Duodenal mucosa (tissue), 2 donors: Measurements from ENCODE around the gene SOX21.

Experiments
- H3K27ac ChIP-seq: one replicate; pipeline ENCODE4 v1.7.0; 2013; ENCODE audit warnings: low read depth, low read length
- H3K27me3 ChIP-seq, 2 donors: one replicate each; pipeline ENCODE4 v1.7.0; 2013; ENCODE audit warnings: low read length in 2 of 2, control low read depth in 1 of 2; ENCODE audit not compliant: insufficient read depth in 2 of 2, control insufficient read depth in 1 of 2
- H3K36me3 ChIP-seq, 2 donors: one replicate each; pipeline ENCODE4 v1.7.0; 2013; ENCODE audit warnings: low read length in 2 of 2, control low read depth in 1 of 2; ENCODE audit not compliant: insufficient read depth in 2 of 2, control insufficient read depth in 1 of 2
- H3K4me1 ChIP-seq, 2 donors: one replicate each; pipeline ENCODE4 v1.7.0; 2013; ENCODE audit warnings: low read length in 2 of 2, control low read depth in 1 of 2; ENCODE audit not compliant: insufficient read depth in 2 of 2, control insufficient read depth in 1 of 2
- H3K4me3 ChIP-seq, 2 donors: one replicate each; pipeline ENCODE4 v1.7.0; 2013; ENCODE audit warnings: low read length in 2 of 2, low read depth in 1 of 2
- H3K9ac ChIP-seq, 2 donors: one replicate each; pipeline ENCODE4 v1.7.0; 2013; ENCODE audit warnings: low read length in 2 of 2, low read depth in 1 of 2
- H3K9me3 ChIP-seq, 2 donors: one replicate each; pipeline ENCODE4 v1.7.0; 2013; ENCODE audit warnings: low read length in 2 of 2, control low read depth in 1 of 2; ENCODE audit not compliant: control insufficient read depth in 1 of 2

SOX21 gene

DNA sequence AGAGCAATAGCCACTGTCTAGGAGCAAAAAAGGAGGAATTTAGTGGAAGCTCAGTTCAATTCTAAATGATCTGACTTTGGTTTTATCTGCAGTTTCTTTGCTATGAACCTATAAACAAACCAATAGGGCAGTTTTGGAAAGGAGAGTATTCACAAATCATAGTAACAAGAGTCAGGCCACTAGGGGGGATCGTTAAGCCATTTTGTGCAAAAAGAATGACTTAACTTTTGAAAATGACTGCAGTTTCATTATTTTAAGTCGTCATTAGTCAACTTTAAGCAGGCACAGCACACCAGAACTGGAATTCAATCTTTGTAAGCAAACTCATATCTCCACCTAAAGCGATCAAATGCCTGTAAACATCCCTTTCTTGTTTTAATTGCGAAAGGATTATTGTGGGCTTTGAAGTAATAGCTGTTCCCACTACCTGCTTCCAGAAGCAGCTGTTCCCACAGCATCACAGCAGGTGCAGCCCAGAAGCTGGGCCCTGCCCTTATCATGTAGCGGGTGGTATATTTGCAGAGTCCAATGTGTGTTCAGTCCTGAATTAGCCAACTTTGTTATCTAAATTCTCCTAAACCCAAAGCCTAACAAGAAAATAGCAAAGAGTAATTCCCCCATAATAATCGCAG is 51.5 kb downstream of the SOX21 start:
- H3K4me3 ChIP-seq = no peak overlapping the region
- H3K27ac ChIP-seq = no peak overlapping the region
- no peak overlapping the region for H3K9ac ChIP-seq
- H3K27me3 ChIP-seq = peaks cover 11 to 38% of the 10 kb centered on the region in 2 donors
- no peaks in the 10 kb centered on the region for H3K9me3 ChIP-seq
- no peaks in the 10 kb centered on the region for H3K36me3 ChIP-seq
- H3K4me1 ChIP-seq = peaks cover 0 to 5% of the 10 kb centered on the region in 2 donors
